NB4 (cell line): ENCODE measurements around the gene CDC16.

ENCODE experiments used
- DNase-seq: peaks from one replicate; pipeline ENCODE4 v3.0.0; 2010; ENCODE audit warnings: low read depth
- H3K4me3 ChIP-seq: one replicate; pipeline ENCODE4 v1.5.1; 2011; ENCODE audit warnings: mild to moderate bottlenecking, low read depth, low read length, moderate library complexity
- MYC ChIP-seq: IDR thresholded peaks from 2 replicates; pipeline ENCODE4 v1.6.1; 2011; ENCODE audit warnings: low read depth, low read length
- POLR2A ChIP-seq: IDR thresholded peaks from 2 replicates; pipeline ENCODE4 v1.6.1; 2011; ENCODE audit warnings: mild to moderate bottlenecking; ENCODE audit not compliant: insufficient read length; ENCODE audit errors: extremely low read depth
- TF ChIP-seq, protein P1 (sequence below): IDR thresholded peaks from 2 replicates; pipeline ENCODE4 v1.6.1; 2011; ENCODE audit warnings: low read depth, low read length
- TF ChIP-seq, protein P2 (sequence below): IDR thresholded peaks from one replicate; pipeline ENCODE4 v1.5.1; 2012; ENCODE audit warnings: low read depth, low read length

The CDC16 gene

GRCh38 chr13:114282041-114282670, 47.5 kb downstream of the CDC16 start:
- peak; percentile 90 for DNase-seq
- peak overlapping the region; percentile 79 for H3K4me3 ChIP-seq
- peak; percentile 8 for TF ChIP-seq POLR2A
- 0 out of 2 replicates have a peak, but pooled peaks have one; percentile 6 for TF ChIP-seq MYC
- TF ChIP-seq, protein P1, sequence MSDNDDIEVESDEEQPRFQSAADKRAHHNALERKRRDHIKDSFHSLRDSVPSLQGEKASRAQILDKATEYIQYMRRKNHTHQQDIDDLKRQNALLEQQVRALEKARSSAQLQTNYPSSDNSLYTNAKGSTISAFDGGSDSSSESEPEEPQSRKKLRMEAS = no peak
- TF ChIP-seq, protein P2, sequence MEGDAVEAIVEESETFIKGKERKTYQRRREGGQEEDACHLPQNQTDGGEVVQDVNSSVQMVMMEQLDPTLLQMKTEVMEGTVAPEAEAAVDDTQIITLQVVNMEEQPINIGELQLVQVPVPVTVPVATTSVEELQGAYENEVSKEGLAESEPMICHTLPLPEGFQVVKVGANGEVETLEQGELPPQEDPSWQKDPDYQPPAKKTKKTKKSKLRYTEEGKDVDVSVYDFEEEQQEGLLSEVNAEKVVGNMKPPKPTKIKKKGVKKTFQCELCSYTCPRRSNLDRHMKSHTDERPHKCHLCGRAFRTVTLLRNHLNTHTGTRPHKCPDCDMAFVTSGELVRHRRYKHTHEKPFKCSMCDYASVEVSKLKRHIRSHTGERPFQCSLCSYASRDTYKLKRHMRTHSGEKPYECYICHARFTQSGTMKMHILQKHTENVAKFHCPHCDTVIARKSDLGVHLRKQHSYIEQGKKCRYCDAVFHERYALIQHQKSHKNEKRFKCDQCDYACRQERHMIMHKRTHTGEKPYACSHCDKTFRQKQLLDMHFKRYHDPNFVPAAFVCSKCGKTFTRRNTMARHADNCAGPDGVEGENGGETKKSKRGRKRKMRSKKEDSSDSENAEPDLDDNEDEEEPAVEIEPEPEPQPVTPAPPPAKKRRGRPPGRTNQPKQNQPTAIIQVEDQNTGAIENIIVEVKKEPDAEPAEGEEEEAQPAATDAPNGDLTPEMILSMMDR = no peak

- DNase-seq = peak; percentile 41
- TF ChIP-seq MYC (no peak), POLR2A (no peak)
- TF ChIP-seq, protein P2 = no peak
- TF ChIP-seq, protein P1 = no peak
- peak overlapping the region; percentile 8 for H3K4me3 ChIP-seq
Measured at GRCh38 chr13:114283576-114283975, 48.9 kb downstream of the CDC16 start.

DNA sequence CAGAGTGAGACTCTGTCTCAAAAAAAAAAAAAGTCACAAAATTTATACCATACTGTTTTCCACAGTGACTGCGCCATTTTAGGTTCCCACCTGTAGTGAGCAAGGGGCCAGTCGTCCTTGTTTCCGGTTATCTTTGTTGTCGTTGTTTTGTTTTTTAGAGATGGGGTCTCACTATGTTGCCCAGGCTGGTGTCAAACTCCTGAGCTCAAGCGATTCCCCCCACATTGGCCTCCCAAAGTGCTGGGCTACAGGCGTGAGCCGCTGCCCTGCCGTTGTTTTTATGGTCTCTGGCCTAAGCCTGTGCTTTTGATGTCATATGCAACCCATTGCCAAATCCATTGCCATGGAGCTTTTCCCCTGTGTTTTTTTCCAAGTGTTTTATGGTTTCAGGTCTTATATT, 50.0 kb downstream of the CDC16 start:
- no peak overlapping the region for H3K4me3 ChIP-seq
- TF ChIP-seq, protein P2 = no peak
- TF ChIP-seq, protein P1 = no peak
- TF ChIP-seq POLR2A = no peak
- TF ChIP-seq MYC = no peak
- DNase-seq = no peak

- H3K4me3 ChIP-seq = no peak overlapping the region
- DNase-seq = no peak
- TF ChIP-seq, protein P1 = no peak
- TF ChIP-seq, protein P2 = no peak
- TF ChIP-seq MYC (no peak), POLR2A (no peak)
Measured at GRCh38 chr13:114285166-114285808, 50.6 kb downstream of the CDC16 start.

DNA sequence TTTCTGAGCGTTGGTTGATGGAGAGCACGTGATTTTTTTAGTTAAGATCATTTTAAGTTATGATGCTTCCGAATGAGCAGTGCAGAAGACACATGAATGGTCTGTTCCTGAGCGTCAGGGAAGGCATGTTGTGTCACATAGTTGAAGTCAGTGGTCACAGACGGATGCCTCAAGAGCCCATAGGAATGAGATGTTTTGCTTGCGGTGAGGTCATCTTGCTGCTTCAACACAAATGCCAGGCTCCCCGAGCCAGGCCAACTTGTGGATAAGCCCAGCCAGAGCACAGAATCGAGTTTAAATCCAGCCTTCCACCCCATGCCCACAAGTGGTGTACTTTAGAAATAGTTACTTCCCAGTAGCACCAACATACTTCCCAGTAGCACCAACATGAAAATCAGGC, 52.1 kb downstream of the CDC16 start:
- DNase-seq = no peak

More for the DNA sequence above, 52.1 kb downstream of the CDC16 start:
- TF ChIP-seq, protein P1 = no peak
- TF ChIP-seq MYC = no peak
- TF ChIP-seq, protein P2 = no peak
- no peak overlapping the region for H3K4me3 ChIP-seq
